Measurements from ENCODE around the gene SNRNP70.

The SNRNP70 gene

DNA sequence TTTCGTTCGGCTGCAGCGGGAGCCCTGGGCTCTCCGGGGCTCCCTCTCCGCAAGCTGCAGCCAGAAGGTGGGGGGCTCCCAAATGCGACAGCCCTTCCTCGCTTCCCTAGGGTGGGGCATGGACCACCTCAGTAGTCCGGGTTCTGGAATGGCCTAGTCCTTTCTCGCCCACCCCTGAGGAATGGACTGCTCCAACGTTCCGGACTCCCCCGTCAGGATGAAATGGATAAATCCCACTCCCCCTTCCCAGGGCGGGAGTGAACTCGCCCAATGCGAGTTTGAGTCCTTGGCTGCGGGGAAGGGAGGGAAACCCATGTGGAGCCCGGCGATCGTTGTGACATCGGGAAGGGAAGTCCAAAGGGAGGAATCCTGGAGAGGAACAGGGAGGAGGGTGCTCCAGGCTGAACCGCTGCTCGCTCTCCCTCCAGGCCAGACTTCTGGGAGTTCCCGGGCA, 64.4 kb downstream of the SNRNP70 start:
- DNase-seq = no peak

DNA sequence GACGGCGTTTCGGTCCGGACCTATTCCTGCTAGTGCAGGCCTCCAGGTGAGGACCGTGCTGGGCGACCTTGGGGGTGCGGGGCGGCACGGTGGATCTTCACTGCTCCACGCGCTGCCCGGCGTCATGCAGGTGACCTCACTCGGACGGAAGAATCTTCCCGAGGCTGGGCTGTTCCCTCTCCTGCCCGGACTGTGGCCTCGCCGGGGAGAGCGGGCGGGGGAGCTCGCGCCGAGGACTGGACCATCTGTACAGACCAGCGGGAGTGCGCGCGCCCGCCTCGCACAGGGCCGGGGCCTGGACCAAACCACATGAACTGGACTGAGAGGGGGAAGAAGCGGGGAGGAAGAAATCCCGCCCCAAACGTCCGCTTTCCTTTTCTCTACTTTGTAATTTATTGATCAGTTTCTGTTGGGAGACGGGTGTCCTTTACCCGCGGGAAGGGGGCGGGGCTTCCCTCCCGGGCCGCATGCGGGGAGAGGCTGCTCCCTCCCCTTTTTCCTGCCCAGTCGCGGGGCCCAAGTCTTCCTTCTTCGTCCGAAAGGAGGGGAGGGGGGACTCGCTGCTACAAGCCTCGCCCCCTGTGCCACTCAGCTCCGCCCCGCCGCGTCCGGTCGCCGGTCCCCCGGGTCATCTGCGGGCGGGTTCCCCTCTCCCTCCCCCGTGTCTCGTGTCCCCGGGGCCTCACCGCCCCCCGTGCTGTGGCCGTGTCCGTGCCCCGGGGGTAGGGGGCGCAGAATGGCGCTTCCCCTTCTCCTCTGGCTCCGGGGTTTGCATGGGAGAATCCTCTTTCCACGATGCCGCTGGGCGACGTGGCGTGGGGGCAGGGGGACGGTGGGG, 65.1 kb downstream of the SNRNP70 start:
- DNase-seq = no peak

DNA sequence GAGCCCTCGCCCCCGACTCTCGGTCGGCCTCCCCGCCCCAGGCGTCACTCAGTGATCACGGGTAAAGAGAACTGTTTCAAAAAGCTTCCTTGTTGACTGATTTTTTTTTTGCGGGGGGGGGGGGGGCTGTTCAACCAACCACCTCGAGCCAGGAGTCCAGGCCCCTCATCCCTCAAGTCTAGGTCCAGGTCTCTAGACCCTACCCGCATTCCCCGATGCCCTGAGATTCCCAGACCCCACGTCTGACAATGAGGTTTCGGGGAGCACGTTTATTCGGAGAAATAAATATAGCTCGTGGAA, 65.6 kb downstream of the SNRNP70 start:
- no peak for DNase-seq

DNA sequence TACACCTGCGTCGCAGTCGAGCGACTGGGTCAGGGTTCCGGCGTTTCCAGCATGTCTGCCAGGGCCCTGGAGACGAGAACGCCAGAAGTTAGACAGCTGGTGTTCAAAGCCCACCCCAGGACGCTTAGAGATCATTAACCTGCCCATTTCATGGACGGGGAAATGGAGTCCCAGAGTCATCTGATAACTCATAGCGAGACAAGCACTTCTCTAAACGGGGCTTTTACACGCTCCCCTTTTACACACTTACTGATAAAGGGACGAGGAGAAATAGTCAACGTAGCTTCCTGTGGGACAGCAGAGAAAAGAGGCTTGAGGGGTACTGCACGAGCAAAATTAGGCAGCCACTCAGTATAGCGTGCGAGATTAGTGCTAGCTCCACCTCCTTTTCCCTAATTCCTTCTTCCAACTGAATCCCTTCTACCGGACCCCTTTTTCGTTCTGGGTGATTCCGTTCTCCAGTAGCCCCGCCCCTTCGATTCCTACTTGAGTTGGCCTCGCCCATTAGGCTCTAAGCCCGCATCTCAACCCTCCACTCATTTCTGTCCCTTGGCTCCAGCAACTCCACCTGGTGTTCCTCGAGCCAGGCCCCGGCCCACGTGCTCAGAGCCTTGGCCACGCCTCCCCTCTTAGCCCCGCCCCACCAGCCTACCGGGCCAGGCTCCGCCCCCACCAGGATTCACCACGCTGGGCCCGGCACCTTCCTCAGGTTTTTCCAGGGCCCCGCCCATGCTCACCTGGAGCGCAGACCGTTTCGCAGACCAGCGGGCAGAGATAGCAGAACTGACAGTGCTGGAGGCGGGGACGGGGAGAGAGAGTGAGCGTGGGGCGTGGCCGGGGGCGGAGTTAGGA, 66.2 kb downstream of the SNRNP70 start:
- no peak for DNase-seq

DNA sequence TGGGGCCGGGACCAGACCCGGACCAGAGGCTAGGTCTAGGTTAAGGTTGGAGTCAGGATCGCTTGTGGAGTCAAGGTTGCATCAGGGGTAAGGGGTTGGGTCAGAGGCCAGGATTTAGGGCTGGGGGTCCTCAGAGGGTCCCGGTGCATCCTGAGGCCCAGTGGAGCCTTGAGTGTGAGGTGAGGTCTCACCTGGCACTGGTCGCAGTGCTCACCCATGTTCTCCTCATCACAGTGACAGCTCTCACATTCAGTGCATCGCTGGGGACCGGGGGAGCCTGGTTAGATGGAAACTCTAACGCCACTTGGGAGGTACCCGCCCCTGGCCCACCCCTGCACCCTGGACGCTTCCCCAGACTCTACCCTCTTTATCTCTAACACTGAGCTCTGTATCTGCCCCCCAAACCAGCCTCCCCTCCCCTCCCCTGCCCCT, 66.9 kb downstream of the SNRNP70 start:
- DNase-seq = no peak

DNA sequence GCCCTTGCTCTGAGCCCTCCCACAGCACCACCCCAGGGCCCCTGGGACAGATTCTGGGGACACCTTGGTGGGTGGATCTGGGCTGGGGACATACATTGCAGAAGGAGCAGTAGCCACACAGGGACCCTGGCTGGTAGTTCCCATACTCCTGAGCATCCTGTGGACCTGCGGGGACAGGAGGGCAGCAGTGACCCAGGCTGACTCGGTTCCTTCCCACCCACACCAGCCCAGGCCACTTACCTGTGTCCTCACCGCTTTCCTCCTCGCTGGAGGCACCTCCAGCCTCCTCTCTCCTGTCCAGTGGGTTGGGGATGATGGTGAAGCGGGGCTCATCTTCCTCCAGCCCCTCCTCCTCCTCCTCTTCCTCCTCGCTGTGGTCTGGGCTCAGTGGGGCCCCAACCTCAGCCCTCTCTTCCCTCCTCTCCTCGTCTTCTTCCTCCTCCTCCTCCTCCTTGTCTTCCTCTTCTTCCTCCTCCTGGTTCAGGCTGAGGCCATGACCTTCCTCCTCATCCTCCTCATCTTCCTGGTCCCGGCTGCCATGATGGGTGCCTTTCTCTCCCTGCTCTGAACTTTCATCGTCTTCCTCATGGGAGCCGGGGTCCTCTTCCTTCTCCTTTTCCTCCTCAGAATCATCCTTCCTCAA, 68.0 kb downstream of the SNRNP70 start:
- DNase-seq = no peak

DNA sequence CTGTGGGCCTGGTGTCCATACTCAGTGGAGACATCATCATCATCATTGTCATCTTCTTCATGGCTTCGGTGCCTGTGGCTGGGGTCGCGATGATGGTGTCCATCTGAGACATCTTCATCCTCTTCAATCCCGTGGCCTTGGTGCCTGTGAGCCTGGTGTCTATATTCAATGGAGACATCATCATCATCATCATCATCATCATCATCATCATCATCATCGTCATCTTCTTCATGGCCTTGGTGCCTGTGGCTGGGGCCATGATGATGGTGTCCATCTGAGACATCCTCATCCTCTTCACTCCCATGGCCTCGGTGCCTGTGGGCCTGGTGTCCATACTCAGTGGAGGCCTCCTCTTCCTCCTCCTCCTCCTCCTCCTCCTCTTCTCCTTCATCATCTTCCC, 69.0 kb downstream of the SNRNP70 start:
- DNase-seq = no peak

DNA sequence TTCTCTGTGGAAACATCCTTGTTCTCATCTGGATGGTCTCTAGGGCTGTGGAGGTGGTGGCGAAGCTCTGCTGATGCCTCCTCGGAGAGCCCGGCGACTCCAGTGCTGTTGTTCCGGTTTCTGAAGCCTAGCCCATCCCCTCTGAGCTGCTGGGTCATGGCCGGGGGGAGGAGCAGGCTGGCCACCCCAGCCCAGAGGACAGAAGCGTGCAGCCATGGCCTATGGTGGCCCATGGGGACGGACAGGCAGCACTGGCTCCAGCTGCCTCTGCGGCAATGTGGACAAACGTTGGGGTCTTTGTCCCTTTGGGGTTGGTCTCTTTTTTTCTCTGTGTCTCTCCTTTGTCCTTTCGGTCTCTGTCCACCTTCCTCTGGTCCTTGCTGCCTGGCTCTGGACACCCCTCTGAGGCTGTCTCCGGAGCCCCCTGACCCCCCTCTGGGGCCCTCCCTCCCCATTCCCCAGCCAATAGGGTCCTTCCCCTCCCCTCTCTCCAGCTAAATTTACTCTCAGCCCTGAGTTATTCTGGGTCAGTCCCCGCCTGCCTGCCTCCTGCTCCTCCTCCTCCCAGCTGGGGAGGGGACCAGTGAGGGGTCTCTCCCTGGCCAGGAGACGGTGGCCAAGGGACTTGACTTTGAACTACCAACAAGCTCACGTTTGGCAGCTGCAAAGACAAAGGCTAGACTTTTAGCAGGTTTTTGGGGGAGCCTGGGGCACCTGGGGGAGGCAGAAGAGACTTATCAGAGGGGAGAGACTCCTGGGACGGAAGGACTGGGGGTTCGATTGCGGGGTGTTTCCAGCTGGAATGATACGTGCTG, 70.0 kb downstream of the SNRNP70 start, which contains the start of gene HRC:
Gene HRC (minus strand): TSS at position 392 of the 815 bp plus-strand sequence. CDS start 159 bp downstream, at position 233.
- no peak for DNase-seq

DNA sequence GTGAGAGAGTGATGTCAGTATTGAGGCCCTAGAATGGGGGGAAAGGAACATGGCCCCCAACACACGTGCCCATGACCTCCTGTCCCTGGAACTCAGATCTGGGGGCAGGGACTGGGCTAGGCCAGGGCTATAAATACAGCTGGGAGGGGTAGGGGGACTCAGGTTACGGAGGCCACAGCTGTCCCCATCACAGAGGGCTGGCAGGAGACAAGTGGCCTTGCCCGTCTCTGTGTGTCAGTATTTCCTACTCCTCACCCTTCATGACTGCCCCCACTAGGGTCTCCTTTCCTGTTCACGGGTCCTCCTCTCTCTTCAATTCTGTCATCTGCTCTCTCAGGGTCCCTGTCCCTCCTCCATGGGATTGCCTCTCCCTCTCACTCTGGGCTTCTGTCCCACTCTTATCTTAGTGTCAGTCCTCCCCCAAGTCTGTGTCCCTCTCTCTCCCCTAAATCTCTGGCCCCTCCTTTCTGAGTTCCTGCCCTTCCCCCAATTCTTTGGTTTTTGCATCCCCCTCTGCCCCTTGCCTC, 70.6 kb downstream of the SNRNP70 start:
- no peak for DNase-seq

DNA sequence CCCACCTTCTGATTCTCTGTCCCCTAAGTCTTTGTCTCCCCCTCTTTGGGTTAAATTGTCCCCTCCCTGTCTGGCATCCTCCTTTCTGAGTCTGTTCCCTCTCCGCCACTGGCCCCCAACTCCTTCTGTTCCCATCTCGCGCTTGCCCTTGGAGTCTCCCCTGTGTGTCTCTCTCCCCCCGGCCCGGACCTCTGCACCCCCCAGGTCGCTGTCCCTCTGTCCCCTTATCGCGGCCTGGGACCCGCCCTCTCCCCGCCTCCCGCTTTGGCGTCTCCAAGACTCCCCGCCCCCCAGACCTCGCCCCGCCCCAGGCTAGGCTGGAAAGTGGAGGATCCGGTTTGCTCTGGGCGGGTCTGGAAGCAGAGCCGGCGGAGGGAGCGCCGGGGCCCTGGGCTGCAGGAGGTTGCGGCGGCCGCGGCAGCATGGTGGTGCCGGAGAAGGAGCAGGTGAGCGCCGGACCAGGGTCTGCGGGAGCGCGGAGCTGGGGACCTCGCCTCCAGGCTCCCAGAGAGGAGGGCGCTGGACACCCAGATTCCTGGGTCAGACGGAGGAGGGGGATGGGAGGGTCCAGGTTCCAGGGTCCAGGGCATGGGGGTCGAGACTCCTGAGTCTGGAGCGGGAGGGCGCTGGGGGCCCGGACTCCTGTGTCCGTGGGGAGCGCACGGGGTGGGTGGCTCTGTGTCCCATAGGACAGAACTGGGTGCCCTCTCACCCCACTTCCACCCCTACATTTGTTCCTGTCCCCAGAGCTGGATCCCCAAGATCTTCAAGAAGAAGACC, 72.4 kb downstream of the SNRNP70 start, which contains the start of gene TRPM4:
Gene TRPM4 (plus strand): TSS at position 348 of the 780 bp plus-strand sequence. CDS start 75 bp downstream, at position 423.
- DNase-seq = no peak
